Measurements from ENCODE around the gene PIGO.
A peak's percentile ranks its signal among the peaks of the same experiment; 100 is the strongest.

PIGO gene

GRCh38 chr9:35070823-35071813 is 25.3 kb downstream of the PIGO start:
- no peak for DNase-seq (ENCODE audit: low spot score)

- no peak for DNase-seq (ENCODE audit: low spot score)
These were observed 27.4 kb downstream of the PIGO start for GRCh38 chr9:35069020-35069419.

- DNase-seq (ENCODE audit: low spot score) = no peak
These were observed 29.3 kb downstream of the PIGO start for GRCh38 chr9:35067056-35067455.

GRCh38 chr9:35060548-35061207 is 35.7 kb downstream of the PIGO start:
- DNase-seq (ENCODE audit: low spot score) = no peak

- DNase-seq (ENCODE audit: low spot score) = no peak
These were observed 37.0 kb downstream of the PIGO start for GRCh38 chr9:35059438-35059837.

- DNase-seq (ENCODE audit: low spot score) = no peak
These were observed 39.1 kb downstream of the PIGO start for GRCh38 chr9:35057271-35057620.

GRCh38 chr9:35056571-35057270 is 39.7 kb downstream of the PIGO start:
- no peak for DNase-seq (ENCODE audit: low spot score)

GRCh38 chr9:35054871-35055644 is 41.3 kb downstream of the PIGO start:
- DNase-seq (ENCODE audit: low spot score) = no peak

- no peak for DNase-seq (ENCODE audit: low spot score)
These were observed 42.1 kb downstream of the PIGO start for GRCh38 chr9:35054185-35054835.

- DNase-seq (ENCODE audit: low spot score) = no peak
These were observed 45.1 kb downstream of the PIGO start for GRCh38 chr9:35051069-35051967.

GRCh38 chr9:35048511-35048910 is 47.9 kb downstream of the PIGO start:
- DNase-seq (ENCODE audit: low spot score) = no peak

GRCh38 chr9:35044071-35044470 is 52.3 kb downstream of the PIGO start:
- DNase-seq (ENCODE audit: low spot score) = no peak

- DNase-seq (ENCODE audit: low spot score) = no peak
These were observed 53.4 kb downstream of the PIGO start for GRCh38 chr9:35042891-35043545.

GRCh38 chr9:35042081-35042604 is 54.2 kb downstream of the PIGO start:
- DNase-seq (ENCODE audit: low spot score) = peak; percentile 35

All from HuH-7.5 (cell line).